Panc1 (cell line): ENCODE results near the gene ITGAV. TPM values are rescaled to one million over a fixed set of nuclear protein-coding genes. Genes with fewer than 3 reads are reported as not detected.

Experiments used
- ATAC-seq: fragments of 200-7000 bp; cut with Tn5 transposase; 2 replicates; pipeline ENCODE4 v1.9.1; 2020; ENCODE audit warnings: mild to moderate bottlenecking, moderate library complexity
- BruUV-seq: library from RNA; stranded (reverse); fragments of 400-500 nt; replicated peaks from 2 replicates; lab custom pipeline; 2021; lab: Mats Ljungman, UMichigan
- CTCF ChIA-PET: fragments of 300-600 bp; sonication (Branson Sonifier 250); formaldehyde crosslinking; loops from one replicate; lab custom pipeline; 2022; ENCODE audit warnings: antibody characterized with exemption; lab: Charles Lee
- POLR2A ChIA-PET: fragments of 300-600 bp; sonication (Branson Sonifier 250); formaldehyde crosslinking; loops from one replicate; lab custom pipeline; 2022; ENCODE audit warnings: antibody characterized with exemption; lab: Charles Lee
- DNase-seq: peaks from one replicate; pipeline ENCODE4 v3.0.0-alpha.2; 2010; ENCODE audit warnings: low read depth, low spot score
- H3K27ac ChIP-seq: 2 replicates; pipeline ENCODE4 v1.5.1; 2011; ENCODE audit warnings: mild to moderate bottlenecking, low read length, inconsistent platforms
- H3K27me3 ChIP-seq: fragments of 200-500 bp; sonication (Bioruptor generic); 2 replicates; pipeline ENCODE4 v1.6.0; 2014; ENCODE audit warnings: low read length, inconsistent platforms; ENCODE audit not compliant: control insufficient read depth, insufficient read depth
- H3K36me3 ChIP-seq: fragments of 200-500 bp; sonication (Bioruptor generic); 2 replicates; pipeline ENCODE4 v1.5.1; 2014; ENCODE audit warnings: inconsistent platforms, mild to moderate bottlenecking, low read length, moderate library complexity; ENCODE audit not compliant: control insufficient read depth, insufficient read depth
- H3K4me1 ChIP-seq: 2 replicates; pipeline ENCODE4 v1.5.1; 2011; ENCODE audit warnings: inconsistent platforms, mild to moderate bottlenecking, low read length, moderate library complexity; ENCODE audit not compliant: control insufficient read depth, insufficient read depth
- H3K4me3 ChIP-seq, 2 experiments: 2 replicates each; pipeline ENCODE4 v1.5.1; 2011 to 2012; ENCODE audit warnings: low read depth in 2 of 2, low read length in 2 of 2, mild to moderate bottlenecking in 2 of 2, inconsistent platforms in 1 of 2, moderate library complexity in 1 of 2
- H3K9me3 ChIP-seq: fragments of 200-500 bp; sonication (Bioruptor generic); 2 replicates; pipeline ENCODE4 v1.5.1; 2014; ENCODE audit warnings: low read depth, mild to moderate bottlenecking, inconsistent platforms, low read length, moderate library complexity; ENCODE audit not compliant: control insufficient read depth, insufficient read depth
- CTCF ChIP-seq: fragments of 450-650 bp; IDR thresholded peaks from 2 replicates; pipeline ENCODE4 v1.5.1; 2017; ENCODE audit warnings: mild to moderate bottlenecking
- POLR2AphosphoS5 ChIP-seq: IDR thresholded peaks from 2 replicates; pipeline ENCODE4 v1.6.1; 2012; ENCODE audit warnings: mild to moderate bottlenecking, low read depth, low read length, moderate library complexity
- REST ChIP-seq, 2 experiments: IDR thresholded peaks; 2 replicates each; pipeline ENCODE4 v1.6.1; 2011 to 2012; ENCODE audit warnings: low read depth in 2 of 2, control low read depth in 1 of 2, low read length in 1 of 2, mild to moderate bottlenecking in 1 of 2, moderate library complexity in 1 of 2; ENCODE audit not compliant: insufficient read depth in 1 of 2
- SIN3A ChIP-seq: IDR thresholded peaks from 2 replicates; pipeline ENCODE4 v1.6.1; 2012; ENCODE audit warnings: low read depth, mild to moderate bottlenecking, low read length, moderate library complexity, borderline replicate concordance; ENCODE audit not compliant: insufficient read depth
- TCF7L2 ChIP-seq: IDR thresholded peaks from 2 replicates; pipeline ENCODE4 v1.6.1; 2011; ENCODE audit warnings: mild to moderate bottlenecking, low read depth, low read length, inconsistent platforms
- in situ Hi-C: cut with HindIII; loops from 2 replicates; pipeline ENCODE4 v1.10.0; 2016; ENCODE audit warnings: low sequenced_read_pairs, low pct_unique_long_range_greater_than_20kb
- intact Hi-C: fragments of 100-400 bp; cut with micrococcal nuclease; formaldehyde crosslinking; loops from one replicate; pipeline ENCODE4 v1.10.0; 2022; ENCODE audit not compliant: unreplicated experiment
- total RNA-seq: library from RNA; stranded (reverse); gene quantifications from one replicate; pipeline ENCODE4 v1.2.1, GENCODE V29; 2021; ENCODE audit not compliant: unreplicated experiment

ITGAV gene
- total RNA-seq, 1 experiment from 2014 or later, result 218 TPM

- BruUV-seq, result no TSS peak
- Histone ChIP-seq H3K27ac (peak overlapping the region; percentile 99), H3K36me3 (peaks cover 4% of the 10 kb centered on the region; the same call in 1 of the 2 replicates), H3K4me3 (peak overlapping the region; percentile 92 to 98), H3K9me3 (no peaks in the 10 kb centered on the region), H3K27me3 (no peaks in the 10 kb centered on the region), H3K4me1 (peaks cover 43% of the 10 kb centered on the region)
- TF ChIP-seq SIN3A (no peak), CTCF (no peak), POLR2AphosphoS5 (no peak), REST (IDR thresholded peaks at IDR 0.05; ENCODE audit: insufficient read depth in 1 of 2, low read depth in 2 of 2, low read length in 1 of 2) (no peak), TCF7L2 (no peak)
- ChIA-PET CTCF (no interaction called here), POLR2A (no interaction called here)
- ATAC-seq (no peak), DNase-seq (no peak)
- intact Hi-C loops (loop anchor here (5.0 kb wide), 1 partner anchor 74 kb away; no protein-coding TSS in a partner anchor), in situ Hi-C loops (no loop called here)
Measured at GRCh38 chr2:186591506-186591890, 1.6 kb downstream of the ITGAV start.

- Histone ChIP-seq H3K27ac (peak overlapping the region; percentile 99), H3K27me3 (no peaks in the 10 kb centered on the region), H3K4me1 (peaks cover 47% of the 10 kb centered on the region), H3K9me3 (no peaks in the 10 kb centered on the region), H3K4me3 (peak overlapping the region; percentile 92 to 98), H3K36me3 (peaks cover 4% of the 10 kb centered on the region; the same call in 1 of the 2 replicates)
- DNase-seq (no peak), ATAC-seq (no peak)
- ChIA-PET POLR2A (no interaction called here), CTCF (no interaction called here)
- in situ Hi-C loops, result no loop called here
- TF ChIP-seq TCF7L2, result no peak
- no peak for TF ChIP-seq REST (IDR thresholded peaks at IDR 0.05; ENCODE audit: insufficient read depth in 1 of 2, low read depth in 2 of 2, low read length in 1 of 2)
- TF ChIP-seq CTCF, result no peak
- no peak for TF ChIP-seq SIN3A
- BruUV-seq, result TSS peak; percentile 43
- intact Hi-C loops, result loop anchor here (5.0 kb wide), 1 partner anchor 75 kb away; no protein-coding TSS in a partner anchor
Measured at GRCh38 chr2:186592137-186592875, 2.5 kb downstream of the ITGAV start.
